Hepatocyte (in vitro differentiated cells): ENCODE measurements around the gene GCSH. TPM values are rescaled to one million over a fixed set of nuclear protein-coding genes. Genes with fewer than 3 reads are reported as not detected.

ENCODE experiments used
- DNase-seq: peaks from one replicate; pipeline ENCODE4 v3.0.0-alpha.2; 2016; ENCODE audit warnings: low spot score
- H2AFZ ChIP-seq: fragments of 200-600 bp; sonication (generic); 2 replicates; pipeline ENCODE4 v1.6.0; 2016; ENCODE audit warnings: antibody characterized with exemption, mild to moderate bottlenecking
- H3K27ac ChIP-seq: fragments of 200-600 bp; sonication (generic); 2 replicates; pipeline ENCODE4 v1.5.1; 2016; ENCODE audit warnings: mild to moderate bottlenecking
- H3K27me3 ChIP-seq: fragments of 200-600 bp; sonication (generic); 2 replicates; pipeline ENCODE4 v1.6.1; 2016
- H3K36me3 ChIP-seq: fragments of 200-600 bp; sonication (generic); replicated peaks from 2 replicates; pipeline ENCODE4 v1.5.1; 2016; ENCODE audit warnings: low read depth; ENCODE audit not compliant: insufficient read depth
- H3K4me1 ChIP-seq: fragments of 200-600 bp; sonication (generic); 2 replicates; pipeline ENCODE4 v1.5.1; 2016; ENCODE audit warnings: mild to moderate bottlenecking, moderate library complexity; ENCODE audit not compliant: insufficient read depth
- H3K4me2 ChIP-seq: fragments of 200-600 bp; sonication (generic); 2 replicates; pipeline ENCODE4 v1.6.0; 2016
- H3K4me3 ChIP-seq: fragments of 200-600 bp; sonication (generic); 2 replicates; pipeline ENCODE4 v1.5.1; 2016; ENCODE audit warnings: mild to moderate bottlenecking
- H3K79me2 ChIP-seq: fragments of 200-600 bp; sonication (generic); 2 replicates; pipeline ENCODE4 v1.6.0; 2017; ENCODE audit warnings: mild to moderate bottlenecking
- H3K9me2 ChIP-seq: fragments of 200-600 bp; sonication (generic); replicated peaks from 2 replicates; pipeline ENCODE4 v1.6.0; 2017; ENCODE audit warnings: mild to moderate bottlenecking; ENCODE audit not compliant: insufficient read depth
- H3K9me3 ChIP-seq: fragments of 200-600 bp; sonication (generic); 2 replicates; pipeline ENCODE4 v1.5.1; 2016; ENCODE audit warnings: low read depth, mild to moderate bottlenecking
- H4K20me1 ChIP-seq: fragments of 200-600 bp; sonication (generic); 2 replicates; pipeline ENCODE4 v1.6.0; 2016; ENCODE audit warnings: mild to moderate bottlenecking; ENCODE audit not compliant: insufficient read depth, poor library complexity, severe bottlenecking
- CTCF ChIP-seq: fragments of 200-600 bp; sonication (generic); IDR thresholded peaks from 2 replicates; pipeline ENCODE4 v1.5.1; 2016; ENCODE audit warnings: antibody characterized with exemption, mild to moderate bottlenecking; ENCODE audit not compliant: poor library complexity
- EZH2 ChIP-seq: fragments of 200-600 bp; sonication (generic); IDR thresholded peaks from 2 replicates; pipeline ENCODE4 v1.6.1; 2016; ENCODE audit warnings: antibody characterized with exemption, mild to moderate bottlenecking, borderline replicate concordance
- EZH2phosphoT487 ChIP-seq: fragments of 200-600 bp; sonication (generic); IDR thresholded peaks from one replicate; pipeline ENCODE4 v1.6.1; 2018; ENCODE audit warnings: antibody characterized with exemption, mild to moderate bottlenecking, low read depth, moderate library complexity; ENCODE audit not compliant: unreplicated experiment, severe bottlenecking
- WGBS: methylation state at CpG from one replicate; pipeline ENCODE4 v1.1.6; 2016; ENCODE audit warnings: low lambda C conversion rate; ENCODE audit errors: missing lambda C conversion rate; 5-methylcytosine and 5-hydroxymethylcytosine counted together
- polyA plus RNA-seq: library from polyadenylated mRNA; unstranded; fragments of >200 nt; fragmentation: Nextera tagmentation; extraction: Ambion mirVana; gene quantifications from 2 replicates; pipeline ENCODE4 v1.2.1, GENCODE V29; 2016
- total RNA-seq: library from RNA; depleted of rRNA; stranded (reverse); fragments of >200 nt; gene quantifications from 2 replicates; pipeline ENCODE4 v1.2.3, GENCODE V29; 2014

The GCSH gene
- total and polyA plus RNA-seq, 2 experiments from 2014 or later = 53.6 to 83.1 TPM

GRCh38 chr16:81140930-81141780 lies 45.0 kb upstream of the GCSH start:
- H3K27ac ChIP-seq = no peak overlapping the region
- no peak overlapping the region for H3K4me2 ChIP-seq
- no peak for DNase-seq
- H3K4me3 ChIP-seq = no peak overlapping the region
- no peaks in the 10 kb centered on the region for H3K9me3 ChIP-seq
- TF ChIP-seq CTCF (no peak), EZH2 (no peak), EZH2phosphoT487 (no peak)
- WGBS = 78% methylated on average over 21 of the region's 21 CpGs
- H3K36me3 ChIP-seq = no peaks in the 10 kb centered on the region
- H3K27me3 ChIP-seq = no peaks in the 10 kb centered on the region
- no peaks in the 10 kb centered on the region for H3K9me2 ChIP-seq
- peaks cover 10% of the 10 kb centered on the region for H3K4me1 ChIP-seq
- no peaks in the 10 kb centered on the region for H4K20me1 ChIP-seq
- no peak overlapping the region for H2AFZ ChIP-seq
- H3K79me2 ChIP-seq = no peaks in the 10 kb centered on the region

GRCh38 chr16:81138831-81139557 lies 42.8 kb upstream of the GCSH start:
- no peak for TF ChIP-seq EZH2phosphoT487
- no peak for TF ChIP-seq EZH2
- TF ChIP-seq CTCF = no peak
- Histone ChIP-seq H3K9me3 (no peaks in the 10 kb centered on the region), H3K36me3 (no peaks in the 10 kb centered on the region), H3K27ac (no peak overlapping the region), H3K4me1 (peaks cover 12% of the 10 kb centered on the region), H3K9me2 (no peaks in the 10 kb centered on the region), H3K4me2 (no peak overlapping the region), H4K20me1 (no peaks in the 10 kb centered on the region), H2AFZ (no peak overlapping the region), H3K27me3 (no peaks in the 10 kb centered on the region), H3K79me2 (no peaks in the 10 kb centered on the region), H3K4me3 (no peak overlapping the region)
- WGBS = 73% methylated on average over 7 of the region's 9 CpGs
- no peak for DNase-seq

- no peak overlapping the region for H3K4me3 ChIP-seq
- no peaks in the 10 kb centered on the region for H3K9me3 ChIP-seq
- H3K9me2 ChIP-seq = no peaks in the 10 kb centered on the region
- TF ChIP-seq EZH2phosphoT487 = no peak
- TF ChIP-seq EZH2 = no peak
- TF ChIP-seq CTCF = no peak
- H3K27me3 ChIP-seq = no peaks in the 10 kb centered on the region
- H3K4me2 ChIP-seq = no peak overlapping the region
- WGBS = 74% methylated on average over 9 of the region's 9 CpGs
- H3K4me1 ChIP-seq = peaks cover 12% of the 10 kb centered on the region
- no peak overlapping the region for H3K27ac ChIP-seq
- no peak overlapping the region for H2AFZ ChIP-seq
- no peak for DNase-seq
- H4K20me1 ChIP-seq = no peaks in the 10 kb centered on the region
- no peaks in the 10 kb centered on the region for H3K36me3 ChIP-seq
- no peaks in the 10 kb centered on the region for H3K79me2 ChIP-seq
These were observed 41.6 kb upstream of the GCSH start for GRCh38 chr16:81137754-81138153.
